Fibroblast of the aortic adventitia (primary cell): ENCODE results near the gene TBX3. TPM values are rescaled to one million over a fixed set of nuclear protein-coding genes. Genes with fewer than 3 reads are reported as not detected.

Experiments
- DNase-seq: peaks from one replicate; pipeline ENCODE4 v3.0.0-alpha.2; 2010; ENCODE audit warnings: low read depth
- H3K4me3 ChIP-seq: 2 replicates; pipeline ENCODE4 v1.5.1; 2011; ENCODE audit warnings: low read depth, mild to moderate bottlenecking, control low read depth, low read length, moderate library complexity
- small RNA-seq: library from RNA; depleted of rRNA; stranded (forward); fragments of <200 nt; gene quantifications from one replicate; pipeline ENCODE3, GENCODE V24; 2012
- total RNA-seq: library from RNA; depleted of rRNA; stranded (reverse); fragments of >200 nt; gene quantifications from 2 replicates; pipeline ENCODE4 v1.2.3, GENCODE V29; 2012; ENCODE audit warnings: low replicate concordance
- TF ChIP-seq, protein P1 (sequence below): IDR thresholded peaks from 2 replicates; pipeline ENCODE4 v1.5.1; 2011; ENCODE audit warnings: mild to moderate bottlenecking, low read length, control low read depth, inconsistent platforms; ENCODE audit not compliant: insufficient read depth

Gene TBX3
- total RNA-seq, 1 donor = 5.7 TPM

DNA sequence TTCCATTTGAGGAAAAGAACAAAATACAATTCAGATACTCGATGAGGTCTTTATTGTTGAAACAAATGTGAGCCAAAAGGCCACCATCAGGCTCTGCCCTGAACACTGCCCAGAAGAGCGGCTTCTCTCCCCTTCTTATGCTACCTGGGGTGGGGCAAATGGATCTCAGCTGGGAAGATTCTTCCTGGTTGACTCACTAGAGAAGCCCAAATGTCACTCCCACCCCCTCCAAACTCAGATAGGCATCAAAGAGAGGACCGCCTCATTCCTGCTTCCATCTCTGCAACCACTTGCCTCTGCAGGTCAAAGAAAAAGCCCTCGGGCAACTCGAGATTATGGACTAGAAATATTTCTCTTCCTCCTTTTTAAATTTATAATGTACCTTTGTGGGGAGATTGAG lies 55.8 kb downstream of the TBX3 start:
- no peak overlapping the region for H3K4me3 ChIP-seq
- TF ChIP-seq, protein P1, sequence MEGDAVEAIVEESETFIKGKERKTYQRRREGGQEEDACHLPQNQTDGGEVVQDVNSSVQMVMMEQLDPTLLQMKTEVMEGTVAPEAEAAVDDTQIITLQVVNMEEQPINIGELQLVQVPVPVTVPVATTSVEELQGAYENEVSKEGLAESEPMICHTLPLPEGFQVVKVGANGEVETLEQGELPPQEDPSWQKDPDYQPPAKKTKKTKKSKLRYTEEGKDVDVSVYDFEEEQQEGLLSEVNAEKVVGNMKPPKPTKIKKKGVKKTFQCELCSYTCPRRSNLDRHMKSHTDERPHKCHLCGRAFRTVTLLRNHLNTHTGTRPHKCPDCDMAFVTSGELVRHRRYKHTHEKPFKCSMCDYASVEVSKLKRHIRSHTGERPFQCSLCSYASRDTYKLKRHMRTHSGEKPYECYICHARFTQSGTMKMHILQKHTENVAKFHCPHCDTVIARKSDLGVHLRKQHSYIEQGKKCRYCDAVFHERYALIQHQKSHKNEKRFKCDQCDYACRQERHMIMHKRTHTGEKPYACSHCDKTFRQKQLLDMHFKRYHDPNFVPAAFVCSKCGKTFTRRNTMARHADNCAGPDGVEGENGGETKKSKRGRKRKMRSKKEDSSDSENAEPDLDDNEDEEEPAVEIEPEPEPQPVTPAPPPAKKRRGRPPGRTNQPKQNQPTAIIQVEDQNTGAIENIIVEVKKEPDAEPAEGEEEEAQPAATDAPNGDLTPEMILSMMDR = no peak
- no peak for DNase-seq

DNA sequence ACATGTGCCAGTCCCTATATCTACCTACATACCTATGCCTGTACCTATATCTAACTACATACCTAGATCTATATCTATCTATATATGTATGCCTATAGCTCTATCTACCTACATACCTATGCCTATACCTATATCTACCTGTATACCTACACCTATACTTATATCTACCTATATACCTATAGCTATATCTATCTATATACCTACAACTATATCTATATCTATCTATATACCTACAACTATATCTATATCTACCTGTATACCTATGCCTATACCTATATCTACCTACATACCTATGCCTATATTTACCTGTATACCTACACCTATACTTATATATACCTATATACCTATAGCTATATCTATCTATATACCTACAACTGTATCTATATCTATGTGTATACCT lies 56.6 kb downstream of the TBX3 start:
- H3K4me3 ChIP-seq = no peak overlapping the region
- TF ChIP-seq, protein P1 = no peak
- no peak for DNase-seq

DNA sequence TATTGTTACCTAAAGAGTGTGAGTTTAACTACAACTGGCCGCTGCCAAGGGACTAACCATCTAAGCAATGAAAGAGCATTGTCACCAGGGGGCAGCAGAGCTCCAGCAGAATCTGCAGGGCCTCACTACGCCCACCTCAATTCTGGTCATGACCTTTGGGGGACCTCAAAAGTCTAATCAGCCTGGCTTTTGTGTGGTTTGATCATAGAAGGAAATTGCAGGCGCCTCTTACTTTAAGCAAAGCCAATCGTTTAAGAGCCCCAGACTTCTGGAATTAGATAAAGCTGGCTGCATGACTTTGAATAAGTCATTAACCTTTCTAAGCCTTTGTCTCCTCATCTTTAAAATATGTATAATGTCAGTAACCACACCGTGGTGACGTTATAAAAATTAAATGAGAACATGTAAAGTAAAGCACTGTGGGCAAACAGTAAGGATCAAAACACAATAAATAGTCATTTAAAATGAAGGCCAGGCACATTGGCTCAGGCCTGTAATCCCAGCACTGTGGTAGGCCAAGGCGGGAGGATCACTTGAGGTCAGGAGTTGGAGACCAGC lies 58.6 kb downstream of the TBX3 start:
- TF ChIP-seq, protein P1 = peak; percentile 83
- no peak overlapping the region for H3K4me3 ChIP-seq
- peak; percentile 66 for DNase-seq

DNA sequence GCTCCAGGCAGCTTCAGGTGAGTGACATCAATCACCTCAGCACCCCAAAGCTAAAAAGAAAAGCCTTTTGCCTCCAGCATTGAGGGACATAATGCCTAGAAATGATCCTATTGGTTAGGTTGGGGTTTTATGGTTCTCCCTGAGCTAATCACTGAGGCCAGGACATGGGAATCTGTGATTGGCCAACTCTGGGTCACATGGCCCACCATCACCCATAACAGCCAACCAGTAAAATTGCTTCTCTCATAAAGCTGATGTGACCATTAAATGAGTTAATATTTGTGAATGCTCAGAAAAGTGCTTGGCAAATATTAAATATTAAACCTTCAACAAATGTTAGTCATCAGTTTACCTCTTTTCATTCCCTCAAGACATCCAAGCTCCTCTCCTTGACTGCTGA lies 60.2 kb downstream of the TBX3 start:
- TF ChIP-seq, protein P1 = no peak
- DNase-seq = no peak
- H3K4me3 ChIP-seq = no peak overlapping the region

Small RNA genes lying within 50 kb of the gene (small RNA-seq; reads per million reads assigned to genes)
- not detected for gene RF00019
